Measurements from ENCODE around the gene FAM76A. TPM values are rescaled to one million over a fixed set of nuclear protein-coding genes. Genes with fewer than 3 reads are reported as not detected.

FAM76A gene
- total RNA-seq, 1 experiment from 2014 or later: 9.9 TPM

DNA sequence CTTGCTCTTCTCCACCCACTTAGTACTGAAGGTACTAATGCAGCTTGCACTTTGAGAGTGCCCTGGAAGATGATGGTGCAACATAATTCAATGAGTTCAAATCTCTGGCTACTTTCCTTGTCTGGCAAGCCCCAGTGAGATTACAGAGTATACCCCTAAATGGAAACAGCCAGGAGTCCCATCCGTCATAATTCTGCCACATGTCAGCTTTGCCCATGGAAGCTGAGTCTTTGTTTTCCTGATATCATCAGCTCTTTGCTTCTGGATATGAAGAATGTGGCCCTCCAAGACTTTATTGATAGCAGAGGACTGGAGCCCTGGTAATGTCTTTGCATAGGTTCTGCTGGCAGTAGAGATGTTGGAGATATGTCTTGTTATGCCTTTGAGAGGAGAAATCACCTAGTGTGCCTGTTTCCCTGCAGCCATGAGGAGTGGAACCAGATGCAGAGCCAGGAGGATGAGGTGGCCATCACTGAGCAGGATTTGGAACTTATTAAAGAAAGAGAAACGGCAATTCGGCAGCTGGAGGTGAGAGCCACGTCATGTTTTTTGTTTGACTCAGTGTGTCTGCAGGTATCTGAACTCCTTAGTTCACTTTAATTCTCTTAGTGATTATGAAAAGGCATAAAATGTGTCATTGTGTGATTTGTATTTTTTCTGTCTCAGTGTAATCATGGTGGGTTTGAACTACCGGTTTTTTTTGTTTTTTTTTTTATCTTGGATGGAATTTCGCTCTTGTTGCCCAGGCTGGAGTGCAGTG, 86.2 kb downstream of the FAM76A start:
- no peak for DNase-seq
- no peaks in the 10 kb centered on the region for H3K4me1 ChIP-seq (replicated peaks; ENCODE audit: insufficient read depth)
- no peaks in the 10 kb centered on the region for H3K36me3 ChIP-seq (ENCODE audit: low read depth)
- POLR2A ChIA-PET (ENCODE audit: unreplicated experiment): no interaction called here
- CTCF ChIA-PET: no interaction called here
- TF ChIP-seq, protein P1, sequence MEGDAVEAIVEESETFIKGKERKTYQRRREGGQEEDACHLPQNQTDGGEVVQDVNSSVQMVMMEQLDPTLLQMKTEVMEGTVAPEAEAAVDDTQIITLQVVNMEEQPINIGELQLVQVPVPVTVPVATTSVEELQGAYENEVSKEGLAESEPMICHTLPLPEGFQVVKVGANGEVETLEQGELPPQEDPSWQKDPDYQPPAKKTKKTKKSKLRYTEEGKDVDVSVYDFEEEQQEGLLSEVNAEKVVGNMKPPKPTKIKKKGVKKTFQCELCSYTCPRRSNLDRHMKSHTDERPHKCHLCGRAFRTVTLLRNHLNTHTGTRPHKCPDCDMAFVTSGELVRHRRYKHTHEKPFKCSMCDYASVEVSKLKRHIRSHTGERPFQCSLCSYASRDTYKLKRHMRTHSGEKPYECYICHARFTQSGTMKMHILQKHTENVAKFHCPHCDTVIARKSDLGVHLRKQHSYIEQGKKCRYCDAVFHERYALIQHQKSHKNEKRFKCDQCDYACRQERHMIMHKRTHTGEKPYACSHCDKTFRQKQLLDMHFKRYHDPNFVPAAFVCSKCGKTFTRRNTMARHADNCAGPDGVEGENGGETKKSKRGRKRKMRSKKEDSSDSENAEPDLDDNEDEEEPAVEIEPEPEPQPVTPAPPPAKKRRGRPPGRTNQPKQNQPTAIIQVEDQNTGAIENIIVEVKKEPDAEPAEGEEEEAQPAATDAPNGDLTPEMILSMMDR (conservative IDR thresholded peaks at IDR 0.05): no peak
- TF ChIP-seq EZH2 (IDR thresholded peaks at IDR 0.05; ENCODE audit: low read depth): no peak
- H3K9me2 ChIP-seq (ENCODE audit: insufficient read depth): no peaks in the 10 kb centered on the region
- no TSS peak for BruUV-seq (replicated peaks)
- no peak overlapping the region for H3K4me3 ChIP-seq
- no peak overlapping the region for H3K27ac ChIP-seq
- no peak overlapping the region for H3K4me2 ChIP-seq
- H2AFZ ChIP-seq: no peak overlapping the region
- H4K20me1 ChIP-seq (ENCODE audit: insufficient read depth): no peaks in the 10 kb centered on the region
- no peaks in the 10 kb centered on the region for H3K27me3 ChIP-seq (ENCODE audit: insufficient read depth, low read depth)
- H3K9me3 ChIP-seq (ENCODE audit: insufficient read depth, low read depth): no peaks in the 10 kb centered on the region
- no peaks in the 10 kb centered on the region for H3K79me2 ChIP-seq (ENCODE audit: low read depth)
- no peaks in the 10 kb centered on the region for H3F3A ChIP-seq (ENCODE audit: insufficient read depth, low read depth)
- intact Hi-C loops (cut with micrococcal nuclease; ENCODE audit: unreplicated experiment): no loop called here

Other genes starting within 250 kb of the FAM76A start
- gene WASF2, start 235.8 kb upstream of the FAM76A start, total RNA-seq (2021): 96.5 and 134 TPM in 2 replicates
- 45.9 and 48.8 TPM in 2 replicates for gene AHDC1, start 121.8 kb upstream of the FAM76A start, total RNA-seq (2021)
- not detected in 2 replicates for gene FGR, start 90.8 kb upstream of the FAM76A start, total RNA-seq (2021)
- gene IFI6, start 53.8 kb upstream of the FAM76A start, total RNA-seq (2021): 8.6 and 16.4 TPM in 2 replicates
- 19.2 and 23.7 TPM in 2 replicates for gene STX12, start 47.3 kb downstream of the FAM76A start, total RNA-seq (2021)
- gene PPP1R8, start 104.8 kb downstream of the FAM76A start, total RNA-seq (2021): 29.2 and 38.4 TPM in 2 replicates
- 3.1 and 10.7 TPM in 2 replicates for gene THEMIS2, start 146.6 kb downstream of the FAM76A start, total RNA-seq (2021)
- gene RPA2, start 188.6 kb downstream of the FAM76A start, total RNA-seq (2021): 21.1 and 29.1 TPM in 2 replicates
- 26.5 and 29.2 TPM in 2 replicates for gene SMPDL3B, start 209.0 kb downstream of the FAM76A start, total RNA-seq (2021)
- 4.9 and 5.7 TPM in 2 replicates for gene XKR8, start 234.0 kb downstream of the FAM76A start, total RNA-seq (2021)

Measured in PC-9 (cell line).